Uterus (tissue), 2 donors: ENCODE measurements around the gene GPR141.

Experiments used
- POLR2A ChIP-seq, 2 donors: fragments of 450-650 bp; IDR thresholded peaks; one replicate each; pipeline ENCODE4 v1.6.1; 2016; ENCODE audit warnings: antibody characterized with exemption in 2 of 2, mild to moderate bottlenecking in 1 of 2, moderate library complexity in 1 of 2
- TF ChIP-seq, protein P1 (sequence below), 4 experiments: fragments of 200-600 bp in 2 of 4; fragments of 450-650 bp in 2 of 4; sonication (generic) in 2 of 4; IDR thresholded peaks; one replicate each; pipeline ENCODE4 v1.5.1; 2016 to 2019; ENCODE audit warnings: antibody characterized with exemption in 4 of 4, mild to moderate bottlenecking in 2 of 4, moderate library complexity in 1 of 4

- TF ChIP-seq, protein P1, sequence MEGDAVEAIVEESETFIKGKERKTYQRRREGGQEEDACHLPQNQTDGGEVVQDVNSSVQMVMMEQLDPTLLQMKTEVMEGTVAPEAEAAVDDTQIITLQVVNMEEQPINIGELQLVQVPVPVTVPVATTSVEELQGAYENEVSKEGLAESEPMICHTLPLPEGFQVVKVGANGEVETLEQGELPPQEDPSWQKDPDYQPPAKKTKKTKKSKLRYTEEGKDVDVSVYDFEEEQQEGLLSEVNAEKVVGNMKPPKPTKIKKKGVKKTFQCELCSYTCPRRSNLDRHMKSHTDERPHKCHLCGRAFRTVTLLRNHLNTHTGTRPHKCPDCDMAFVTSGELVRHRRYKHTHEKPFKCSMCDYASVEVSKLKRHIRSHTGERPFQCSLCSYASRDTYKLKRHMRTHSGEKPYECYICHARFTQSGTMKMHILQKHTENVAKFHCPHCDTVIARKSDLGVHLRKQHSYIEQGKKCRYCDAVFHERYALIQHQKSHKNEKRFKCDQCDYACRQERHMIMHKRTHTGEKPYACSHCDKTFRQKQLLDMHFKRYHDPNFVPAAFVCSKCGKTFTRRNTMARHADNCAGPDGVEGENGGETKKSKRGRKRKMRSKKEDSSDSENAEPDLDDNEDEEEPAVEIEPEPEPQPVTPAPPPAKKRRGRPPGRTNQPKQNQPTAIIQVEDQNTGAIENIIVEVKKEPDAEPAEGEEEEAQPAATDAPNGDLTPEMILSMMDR (IDR thresholded peaks at IDR 0.05) = no peak
- no peak for TF ChIP-seq POLR2A (IDR thresholded peaks at IDR 0.05)
Observed at GRCh38 chr7:37709631-37710509, 26.3 kb downstream of the GPR141 start.
